Right cardiac atrium (tissue), 5 donors: ENCODE data around the gene CDH22. TPM values are rescaled to one million over a fixed set of nuclear protein-coding genes. Genes with fewer than 3 reads are reported as not detected.

Experiments used
- ATAC-seq, 2 donors: fragments of 200-7000 bp; cut with Tn5 transposase; one replicate each; pipeline versions ENCODE4 v1.8.0 to v1.9.1; 2020; ENCODE audit warnings: moderate library complexity in 2 of 2, mild to moderate bottlenecking in 1 of 2
- DNase-seq, 3 donors: peaks; one replicate each; pipeline ENCODE4 v3.0.0-alpha.2; 2020
- H3K27ac ChIP-seq: one replicate; pipeline ENCODE4 v1.5.1; 2013; ENCODE audit warnings: mild to moderate bottlenecking, low read length, control low read depth, moderate library complexity
- H3K27me3 ChIP-seq: one replicate; pipeline ENCODE4 v1.6.1; 2013; ENCODE audit not compliant: control insufficient read depth, insufficient read depth
- H3K4me1 ChIP-seq: one replicate; pipeline ENCODE4 v1.6.1; 2013; ENCODE audit warnings: low read length; ENCODE audit not compliant: control insufficient read depth, insufficient read depth
- H3K4me3 ChIP-seq: one replicate; pipeline ENCODE4 v1.5.1; 2013; ENCODE audit warnings: low read length, control low read depth
- H3K9me3 ChIP-seq: one replicate; pipeline ENCODE4 v1.6.1; 2013; ENCODE audit warnings: low read length; ENCODE audit not compliant: control insufficient read depth
- WGBS: extraction: QIAGEN DNeasy Blood & Tissue Kit; methylation state at CpG from one replicate; pipeline ENCODE4 v1.1.7; 2013; 5-methylcytosine and 5-hydroxymethylcytosine counted together
- intact Hi-C, 4 donors: fragments of 100-400 bp; cut with DNase I; formaldehyde crosslinking; loops; one replicate each; pipeline versions ENCODE4 v1.11.0 to v1.14.0; 2022 to 2023
- polyA plus RNA-seq: library from polyadenylated mRNA; stranded (reverse); fragments of 200-250 nt; gene quantifications from one replicate; pipeline ENCODE4 v1.2.3, GENCODE V29; 2013
- total RNA-seq, 4 donors: library from RNA; stranded (reverse); fragmentation: NEBNext Ultra II Directional; extraction: Animal tissue kit (Norgen Biotek cat#: 25700); gene quantifications; one replicate each; pipeline ENCODE4 v1.2.1, GENCODE V29; 2021
- donor health status: healthy with polysubstance abuse.
- donor health status: DM: no; HTN: yes; CAD: no.
- donor health status: DM: no; HTN: no; CAD: no.
- donor health status: DM: no; HTN: yes; CAD: no; lungs with severe emphysema.
- donor health status: DM: yes; HTN: yes; CAD: no.

Gene CDH22
- total and polyA plus RNA-seq, 5 donors = 1.6 to 7.0 (median 4.0) TPM

DNA sequence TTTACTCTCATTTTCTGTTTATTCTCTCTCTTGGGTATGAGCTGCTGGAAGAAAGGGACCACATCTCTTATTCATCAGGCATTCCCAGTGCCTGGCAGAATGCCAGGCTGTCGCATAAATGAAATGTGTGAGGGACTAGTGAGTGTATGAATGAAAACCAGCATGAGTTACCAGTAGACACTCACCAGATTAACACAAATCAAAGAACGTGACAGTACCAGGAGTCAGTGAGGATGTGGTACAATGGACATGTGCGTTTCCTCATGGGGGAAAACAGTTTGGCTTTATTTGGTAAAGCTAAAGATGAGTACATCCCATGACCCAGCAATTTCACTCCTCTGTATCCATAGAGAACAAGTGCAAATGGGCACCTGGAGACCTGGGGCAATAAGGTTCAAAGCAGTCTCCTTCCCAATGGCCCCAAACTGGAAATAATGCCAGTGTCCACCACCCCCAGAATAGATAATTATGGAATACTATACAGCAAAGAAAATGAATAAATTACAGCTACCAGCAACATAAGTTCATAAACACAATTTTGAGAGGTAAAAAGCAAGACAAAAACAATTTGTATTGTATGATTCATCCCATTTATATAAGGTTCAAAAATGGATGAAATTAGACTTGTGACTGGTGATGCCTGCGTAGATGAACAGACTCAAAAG, 93.3 kb downstream of the CDH22 start:
- 52% methylated on average over 4 of the region's 4 CpGs for WGBS
- ATAC-seq = no peak
- no peaks in the 10 kb centered on the region for H3K9me3 ChIP-seq
- intact Hi-C loops = no loop called here
- H3K4me3 ChIP-seq = no peak overlapping the region
- DNase-seq = peak in 1 of 3 donors; percentile 63
- H3K27me3 ChIP-seq = no peaks in the 10 kb centered on the region
- peaks cover 3% of the 10 kb centered on the region for H3K4me1 ChIP-seq
- H3K27ac ChIP-seq = no peak overlapping the region

DNA sequence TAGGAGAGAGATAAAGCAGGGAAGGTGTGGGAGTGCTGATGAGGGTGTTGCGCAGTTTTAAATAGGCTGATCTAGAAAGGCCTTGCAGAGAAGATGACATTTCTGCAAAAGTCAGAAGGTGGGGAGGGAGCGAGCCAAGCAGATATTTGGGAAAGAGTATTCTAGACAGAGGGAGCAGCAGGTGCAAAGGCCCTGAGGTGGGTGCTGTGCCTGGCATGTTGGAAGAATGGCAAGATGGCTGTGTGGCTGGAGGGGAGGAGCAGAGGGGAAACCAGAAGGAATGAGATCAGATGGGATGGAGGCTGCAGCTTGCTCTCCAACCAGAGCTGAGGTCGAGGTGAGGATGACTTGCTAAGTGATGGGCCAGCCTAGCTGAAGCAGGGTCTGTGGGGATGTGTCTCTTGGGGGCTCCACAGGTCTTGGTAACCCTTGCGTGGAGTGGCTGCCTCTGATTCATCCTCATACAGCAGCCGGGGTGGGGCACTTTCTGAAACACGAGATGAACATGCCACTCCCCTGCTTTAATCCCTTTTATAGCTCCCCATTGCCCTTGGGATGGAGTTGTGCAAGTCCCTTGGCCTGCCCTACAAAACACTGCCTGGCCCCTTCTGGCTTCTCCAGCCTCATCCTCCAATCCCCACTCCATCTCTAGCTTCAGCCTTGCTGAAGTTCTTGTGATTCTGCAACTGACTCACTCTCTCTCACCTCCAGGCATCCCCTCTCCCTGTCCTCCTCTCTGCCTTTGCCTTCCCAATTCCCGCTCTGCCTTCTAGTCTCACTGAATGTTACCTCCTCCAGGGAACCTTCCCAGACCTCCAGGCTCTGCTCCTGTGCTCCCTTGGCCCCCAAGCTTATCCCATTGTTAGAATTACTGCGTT, 94.1 kb downstream of the CDH22 start:
- WGBS = 61% methylated on average over 8 of the region's 8 CpGs
- H3K27ac ChIP-seq = no peak overlapping the region
- DNase-seq = peak; percentile 65 to 72 (median 65)
- peaks cover 3% of the 10 kb centered on the region for H3K4me1 ChIP-seq
- H3K27me3 ChIP-seq = no peaks in the 10 kb centered on the region
- intact Hi-C loops = no loop called here
- H3K4me3 ChIP-seq = no peak overlapping the region
- peak in 1 of 2 donors; percentile 21 for ATAC-seq
- no peaks in the 10 kb centered on the region for H3K9me3 ChIP-seq

DNA sequence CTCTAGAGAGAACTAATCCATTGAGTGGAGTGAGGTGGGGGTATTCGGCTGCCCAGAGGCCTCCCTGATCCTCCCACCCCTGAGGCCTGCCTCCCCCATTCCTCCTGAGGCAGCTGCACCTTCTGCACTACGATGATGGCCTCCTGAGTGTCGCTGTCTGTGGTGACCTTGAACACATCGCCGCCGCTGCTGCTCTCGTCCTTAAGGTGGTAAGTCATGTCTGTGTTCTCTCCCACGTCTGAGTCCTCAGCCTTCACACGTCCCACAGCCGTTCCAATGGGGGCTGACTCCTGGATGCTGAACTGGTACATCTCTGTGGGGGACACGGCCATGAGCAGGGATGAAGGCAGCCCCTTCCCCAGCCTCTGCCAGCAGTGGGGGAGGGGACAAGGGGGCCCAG, 95.4 kb downstream of the CDH22 start:
- H3K27me3 ChIP-seq = no peaks in the 10 kb centered on the region

DNA sequence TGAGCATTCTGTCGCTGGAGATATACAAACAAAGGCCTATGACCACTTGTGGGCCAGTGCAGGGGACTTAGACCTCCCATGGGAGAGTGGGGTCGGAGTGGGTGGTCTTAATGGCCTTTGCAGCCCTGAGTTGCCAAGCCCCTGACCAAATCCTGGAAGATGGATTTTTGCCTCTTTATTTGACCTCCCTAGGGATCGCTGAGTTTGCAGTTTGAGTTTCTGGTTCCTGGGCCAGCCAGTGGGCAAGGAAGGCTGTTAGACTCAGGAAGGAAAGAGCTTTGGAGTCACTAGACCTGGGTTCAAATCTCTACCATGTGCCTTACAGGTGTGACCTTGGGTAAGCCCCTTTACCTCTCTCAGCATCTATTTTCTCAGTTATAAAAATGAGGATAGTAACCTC, 96.0 kb downstream of the CDH22 start:
- ATAC-seq (no peak), DNase-seq (no peak)
- intact Hi-C loops = no loop called here

More for the DNA sequence above, 95.4 kb downstream of the CDH22 start:
- intact Hi-C loops = no loop called here
- Histone ChIP-seq H3K4me3 (no peak overlapping the region), H3K9me3 (no peaks in the 10 kb centered on the region), H3K27ac (no peak overlapping the region), H3K4me1 (peaks cover 3% of the 10 kb centered on the region)
- WGBS = 50% methylated on average over 11 of the region's 11 CpGs
- DNase-seq (peak in 1 of 3 donors; percentile 51), ATAC-seq (no peak)

DNA sequence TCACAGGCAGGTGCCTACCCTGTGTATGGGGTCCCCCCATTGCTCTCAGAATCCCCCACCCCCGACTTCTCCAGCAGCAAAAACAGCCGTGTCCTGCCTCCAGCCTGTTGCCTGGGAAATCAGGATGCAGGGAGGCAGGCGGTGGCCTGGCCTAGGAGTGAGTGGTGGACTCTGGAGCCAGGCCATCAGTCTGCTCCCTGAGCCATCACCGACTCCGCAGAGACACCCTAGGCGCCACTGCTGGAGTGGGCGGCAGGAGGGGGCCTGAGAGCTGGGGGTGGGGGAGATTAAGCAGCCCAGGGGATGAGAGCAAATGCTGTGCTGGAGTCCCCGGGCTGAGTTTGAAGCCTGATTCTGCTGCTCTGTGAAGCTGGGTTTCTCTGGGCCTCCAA, 97.0 kb downstream of the CDH22 start:
- intact Hi-C loops = no loop called here
- ATAC-seq (no peak), DNase-seq (no peak)
- Histone ChIP-seq H3K4me1 (peaks cover 5% of the 10 kb centered on the region), H3K27me3 (no peaks in the 10 kb centered on the region), H3K27ac (no peak overlapping the region), H3K4me3 (no peak overlapping the region), H3K9me3 (no peaks in the 10 kb centered on the region)
- 52% methylated on average over 8 of the region's 8 CpGs for WGBS

More for the DNA sequence above, 96.0 kb downstream of the CDH22 start:
- Histone ChIP-seq H3K27ac (no peak overlapping the region), H3K27me3 (no peaks in the 10 kb centered on the region), H3K9me3 (no peaks in the 10 kb centered on the region), H3K4me1 (peaks cover 6% of the 10 kb centered on the region), H3K4me3 (no peak overlapping the region)
- WGBS = 61% methylated on average over 3 of the region's 3 CpGs

DNA sequence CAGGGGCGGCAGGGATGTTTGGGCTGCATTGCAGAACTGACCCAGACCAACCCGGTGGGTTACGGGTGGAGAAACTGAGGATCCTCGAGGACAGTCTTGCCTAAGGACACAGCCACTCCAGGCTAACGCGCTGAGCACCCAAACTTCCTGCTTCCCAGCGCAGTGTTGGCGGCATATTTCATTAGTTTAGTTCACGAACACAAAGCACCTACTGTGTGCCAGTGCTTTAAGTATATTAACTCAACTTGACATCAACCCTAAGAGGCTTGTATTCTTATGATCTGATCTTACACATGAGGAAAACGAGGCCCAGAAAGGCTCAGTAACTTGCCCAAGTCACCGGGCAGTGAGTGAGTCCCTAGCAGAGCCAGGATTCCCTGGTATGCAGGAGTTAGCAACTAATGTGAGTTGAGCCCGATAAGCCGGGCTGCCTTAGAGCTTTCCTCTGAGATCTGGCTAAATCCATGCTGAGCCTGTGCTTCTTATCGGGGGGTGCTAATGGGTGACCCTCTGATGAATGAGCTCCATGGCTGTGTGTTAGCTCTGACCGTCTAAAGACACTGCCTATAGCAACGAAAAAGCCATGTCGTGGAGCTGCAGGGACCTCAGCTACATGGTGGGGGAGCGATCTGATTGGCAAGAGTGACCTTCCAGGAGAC, 97.5 kb downstream of the CDH22 start:
- H3K4me1 ChIP-seq = peaks cover 4% of the 10 kb centered on the region
- no peak overlapping the region for H3K27ac ChIP-seq
- WGBS = 52% methylated on average over 18 of the region's 18 CpGs
- no peaks in the 10 kb centered on the region for H3K27me3 ChIP-seq
- H3K9me3 ChIP-seq = no peaks in the 10 kb centered on the region
- no peak for ATAC-seq
- no peak for DNase-seq
- no peak overlapping the region for H3K4me3 ChIP-seq
- intact Hi-C loops = no loop called here

DNA sequence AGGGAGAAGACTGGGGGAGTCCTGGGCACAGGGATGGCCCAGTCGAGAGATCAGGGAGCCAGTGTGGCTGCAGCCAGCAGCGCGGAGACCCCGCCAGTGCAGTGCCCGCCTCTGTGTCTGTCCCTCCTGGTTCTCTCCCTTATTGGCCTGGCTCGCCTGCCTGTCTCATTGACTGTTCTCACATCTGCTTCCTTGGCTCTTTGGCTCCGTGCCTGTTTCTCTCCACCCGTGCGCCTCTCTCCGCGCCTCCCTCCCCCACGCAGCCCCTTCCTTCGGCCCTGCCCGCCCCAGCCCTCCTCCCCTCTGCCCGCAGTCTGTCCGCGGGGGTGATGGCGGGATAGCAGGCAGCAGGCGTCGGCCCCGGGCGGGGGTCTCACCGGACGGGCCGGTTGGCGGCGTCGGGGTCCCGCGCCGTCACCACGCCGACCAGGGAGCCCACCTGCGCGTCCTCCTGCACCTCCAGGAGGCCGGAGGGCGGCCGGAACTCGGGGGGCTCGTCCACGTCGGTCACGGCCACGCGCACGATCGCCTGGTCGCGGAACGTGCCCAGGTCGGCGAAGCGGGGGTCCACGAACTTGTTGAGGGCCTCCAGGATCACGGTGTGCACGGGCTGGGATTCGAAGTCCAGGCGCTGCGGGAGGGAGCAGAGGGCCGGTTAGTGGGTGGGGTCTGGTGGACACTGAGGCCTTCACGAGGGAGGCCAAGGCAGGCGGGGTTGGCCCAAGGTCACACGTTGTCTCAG, 98.2 kb downstream of the CDH22 start:
- no peak for ATAC-seq
- Histone ChIP-seq H3K4me3 (no peak overlapping the region), H3K4me1 (peaks cover 4% of the 10 kb centered on the region), H3K27me3 (no peaks in the 10 kb centered on the region), H3K27ac (no peak overlapping the region), H3K9me3 (no peaks in the 10 kb centered on the region)
- peak in 1 of 3 donors; percentile 62 for DNase-seq
- 39% methylated on average over 63 of the region's 63 CpGs for WGBS
- intact Hi-C loops = no loop called here

DNA sequence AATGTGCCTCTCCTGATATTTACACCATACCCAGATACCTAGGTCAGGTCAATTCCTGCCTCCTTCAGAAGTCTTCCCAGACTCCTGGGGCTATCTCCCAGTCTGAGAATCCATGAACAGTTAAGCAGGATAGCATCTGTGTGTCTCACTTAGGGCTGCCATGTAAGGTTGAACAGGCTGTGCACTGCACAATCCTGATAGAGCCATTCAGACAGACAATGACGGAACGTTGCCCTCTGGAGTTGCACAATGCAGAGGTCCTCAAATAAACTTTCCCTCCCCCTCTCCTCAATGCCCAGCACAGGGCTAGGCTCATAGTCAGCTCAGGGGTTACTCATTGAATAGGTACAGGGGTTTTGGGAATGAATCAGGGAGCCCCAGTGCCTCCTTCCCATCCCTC, 100.5 kb downstream of the CDH22 start:
- no peaks in the 10 kb centered on the region for H3K9me3 ChIP-seq
- peaks cover 4% of the 10 kb centered on the region for H3K4me1 ChIP-seq
- no peaks in the 10 kb centered on the region for H3K27me3 ChIP-seq
- H3K4me3 ChIP-seq = no peak overlapping the region
- ATAC-seq = no peak
- 63% methylated on average over 2 of the region's 2 CpGs for WGBS
- no peak overlapping the region for H3K27ac ChIP-seq
- intact Hi-C loops = no loop called here
- DNase-seq = no peak

DNA sequence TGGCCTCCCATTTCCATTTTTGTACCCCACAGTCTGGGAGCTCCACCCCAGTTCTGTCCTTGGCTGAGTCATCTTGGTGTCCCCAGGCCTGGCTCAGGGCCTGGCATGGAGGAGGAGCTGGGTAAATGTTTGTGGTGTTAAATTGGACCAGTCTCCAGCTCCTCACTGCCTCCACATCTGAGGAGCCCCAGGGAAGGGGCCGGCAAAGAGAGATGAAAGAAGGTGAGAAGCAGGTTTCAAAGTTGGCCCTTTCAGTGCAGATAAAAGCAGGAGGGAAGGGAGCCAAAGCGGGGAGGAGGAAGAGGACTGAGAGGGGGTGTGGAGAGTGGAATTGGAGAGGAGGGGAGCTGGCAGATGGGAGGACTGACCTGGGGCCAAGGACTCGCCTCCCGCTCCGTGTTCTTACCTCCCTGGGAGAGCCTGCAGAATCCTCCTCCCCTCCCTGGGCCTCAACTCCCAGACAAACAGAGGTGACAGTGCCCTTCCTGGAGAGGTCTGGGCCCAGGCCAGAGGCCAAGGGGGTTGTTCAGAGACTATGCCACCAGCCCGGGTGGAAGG, 101.2 kb downstream of the CDH22 start:
- WGBS = 47% methylated on average over 6 of the region's 6 CpGs
- Histone ChIP-seq H3K4me3 (no peak overlapping the region), H3K4me1 (peaks cover 4% of the 10 kb centered on the region), H3K9me3 (no peaks in the 10 kb centered on the region), H3K27me3 (no peaks in the 10 kb centered on the region), H3K27ac (peak overlapping the region; percentile 49)
- peak in 1 of 3 donors; percentile 63 for DNase-seq
- ATAC-seq = peak; percentile 48 to 74
- intact Hi-C loops = no loop called here

DNA sequence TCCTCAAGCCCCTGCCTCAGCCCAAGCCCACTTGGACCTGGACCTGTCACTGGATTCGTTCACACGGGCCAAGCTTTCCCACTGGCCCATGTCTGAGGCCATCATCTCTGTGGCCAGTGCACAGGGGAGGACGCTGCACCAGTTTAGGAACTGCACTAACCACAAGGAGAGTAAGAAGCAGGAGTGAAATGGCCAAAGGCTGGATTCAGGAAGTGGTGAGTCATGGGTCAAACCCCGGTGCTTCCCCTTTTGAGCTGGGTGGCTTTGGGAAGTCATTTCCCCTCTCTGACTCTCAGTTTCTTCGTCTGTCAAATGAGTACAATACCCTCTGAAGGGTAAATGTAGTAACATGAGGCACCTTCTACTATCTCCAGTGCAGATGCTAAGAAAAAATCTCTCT, 102.3 kb downstream of the CDH22 start:
- ATAC-seq (peak; percentile 56 to 66), DNase-seq (peak in 2 of 3 donors; percentile 45 to 69)
- intact Hi-C loops = no loop called here
- Histone ChIP-seq H3K27ac (no peak overlapping the region), H3K4me1 (peaks cover 4% of the 10 kb centered on the region), H3K4me3 (no peak overlapping the region), H3K27me3 (no peaks in the 10 kb centered on the region), H3K9me3 (no peaks in the 10 kb centered on the region)
- WGBS = 36% methylated on average over 5 of the region's 5 CpGs
